Colon (tissue), 2 donors: ENCODE results near the gene CAMTA1.

Experiments used
- FAIRE-seq: peaks from 2 replicates; lab custom pipeline; 2012; peaks lifted over from hg19 to GRCh38; lab: Jason Lieb, UNC
- donor health status: control.
- donor health status: control.

CAMTA1 gene

DNA sequence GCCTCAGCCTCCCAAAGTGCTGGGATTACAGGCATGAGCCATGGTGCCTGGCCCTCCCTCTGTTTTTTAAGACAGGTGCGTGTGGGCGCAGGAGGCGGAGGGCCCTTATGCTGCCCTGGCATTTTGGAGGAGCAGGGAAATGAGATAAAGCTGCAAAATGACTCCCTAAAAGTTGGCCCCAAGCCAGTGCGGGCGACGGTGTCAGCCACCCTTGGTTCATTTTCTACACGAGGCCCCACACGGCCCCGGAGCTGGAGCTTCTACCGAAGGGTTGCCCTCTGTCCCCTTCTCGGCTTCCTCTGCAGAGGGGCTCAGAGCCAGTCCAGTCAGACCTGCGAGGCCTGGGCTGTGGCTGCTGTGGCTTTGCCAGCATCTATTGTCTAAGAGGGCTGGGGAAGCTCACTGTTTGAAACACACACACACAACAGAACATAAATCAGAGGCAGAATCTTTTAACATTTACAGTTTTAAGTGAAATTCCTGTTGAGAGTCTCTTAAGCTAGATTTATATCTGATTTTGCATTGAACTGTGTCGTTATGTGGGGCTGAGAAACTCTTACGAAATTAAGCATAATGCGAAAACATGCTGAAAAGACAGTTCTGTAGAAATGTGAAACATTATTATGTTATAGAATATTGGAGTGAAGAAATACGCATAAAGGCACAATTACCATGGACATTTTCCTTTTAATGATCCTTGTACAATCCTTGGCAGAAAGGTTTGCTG lies 255.9 kb downstream of the CAMTA1 start:
- no peak for FAIRE-seq

DNA sequence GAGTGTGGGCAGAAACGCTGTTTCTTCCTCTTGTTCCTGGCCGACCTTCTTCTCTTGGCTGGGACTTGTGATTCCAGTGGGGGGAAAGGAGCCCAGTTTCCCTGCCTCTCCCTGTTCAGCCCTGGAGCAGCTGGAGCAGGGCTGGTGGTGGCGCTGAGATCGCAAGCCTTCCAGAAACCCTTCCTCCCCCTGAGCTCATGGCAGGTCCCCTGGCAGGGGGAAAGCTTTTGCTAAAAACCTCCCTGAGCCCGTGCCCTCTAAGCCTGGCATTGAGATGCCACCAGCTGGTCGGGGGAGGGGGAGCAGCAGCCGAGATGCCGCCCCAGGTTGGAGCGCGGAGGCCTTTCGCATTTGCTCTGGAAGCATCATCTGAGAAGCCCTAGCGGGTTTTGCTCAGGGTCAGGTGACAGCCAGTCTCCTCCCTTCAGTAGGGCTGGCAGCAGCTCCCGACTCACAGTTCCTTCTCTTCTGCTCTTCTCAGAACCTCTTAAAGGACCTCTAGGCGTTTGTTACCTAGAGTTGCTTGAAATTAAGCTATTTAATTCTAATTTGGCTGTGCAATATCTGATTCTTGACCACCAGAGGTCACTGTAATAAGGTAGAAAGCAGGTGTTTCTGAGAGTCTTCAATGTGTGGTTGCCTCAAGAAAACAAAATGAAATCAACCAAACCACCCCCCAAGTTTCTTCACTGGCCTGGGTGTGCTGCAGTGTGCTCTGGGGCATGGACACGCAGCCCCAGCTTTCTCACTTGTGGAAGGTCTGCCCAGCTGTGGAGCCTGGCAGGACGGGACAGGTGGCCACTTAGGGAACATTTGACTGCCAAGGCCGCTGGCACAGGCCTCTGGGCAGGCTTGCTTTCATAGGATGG lies 257.3 kb downstream of the CAMTA1 start:
- no peak for FAIRE-seq

DNA sequence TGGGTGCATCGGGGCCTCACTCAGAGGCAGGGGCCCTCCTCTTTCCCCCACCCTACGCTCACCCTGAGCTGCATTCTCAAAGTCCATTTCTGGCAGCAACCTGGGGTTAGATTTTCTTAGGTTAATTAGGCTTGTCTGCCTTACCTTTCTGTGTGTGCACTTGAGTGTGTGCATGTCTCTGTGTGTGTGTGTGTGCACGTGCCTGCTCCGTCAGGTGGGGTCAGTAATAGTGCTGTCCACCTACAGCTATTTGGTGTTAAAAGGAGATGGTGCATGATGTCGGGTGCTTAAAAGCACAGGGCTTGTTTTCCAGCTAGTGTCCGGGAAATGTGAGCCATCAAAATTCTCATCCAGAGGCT lies 257.9 kb downstream of the CAMTA1 start:
- no peak for FAIRE-seq

DNA sequence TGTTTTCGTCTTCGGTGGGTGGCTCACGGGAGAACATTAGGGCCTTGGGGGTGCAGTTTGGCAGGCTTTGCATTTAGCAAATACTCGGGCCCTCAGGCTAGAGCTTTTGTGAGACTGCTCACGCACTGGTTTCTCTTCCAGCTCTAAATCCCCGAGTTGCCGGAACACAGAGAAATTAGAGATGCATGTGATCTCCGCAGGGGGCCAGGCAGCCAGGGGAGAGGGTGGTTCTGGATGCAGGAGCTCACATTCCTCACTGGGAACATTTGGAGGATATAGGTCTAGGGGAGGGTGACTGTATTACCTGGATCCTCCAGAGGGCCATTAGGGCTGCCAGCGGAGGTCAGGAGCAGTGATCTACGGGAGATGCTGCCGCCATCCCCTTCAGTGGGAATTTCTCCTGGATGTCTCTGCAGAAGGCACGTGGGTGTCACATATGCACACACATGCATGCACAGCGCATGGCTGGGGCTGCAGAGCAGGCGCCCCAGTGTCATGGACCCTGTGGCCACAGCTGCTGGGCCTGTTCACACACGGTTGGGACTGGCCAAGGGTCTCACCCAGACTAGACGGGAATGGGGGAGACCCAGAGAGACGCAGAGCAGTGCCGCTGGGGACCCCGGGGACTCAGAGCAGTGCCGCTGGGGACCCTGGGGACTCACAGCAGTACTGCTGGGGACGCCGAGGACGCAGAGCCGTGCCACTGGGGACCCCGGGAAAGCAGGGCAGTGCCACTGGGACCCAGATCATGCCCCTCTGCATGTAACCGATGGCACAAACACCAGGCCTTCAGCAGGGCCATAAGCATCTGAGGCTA lies 258.7 kb downstream of the CAMTA1 start:
- no peak for FAIRE-seq

DNA sequence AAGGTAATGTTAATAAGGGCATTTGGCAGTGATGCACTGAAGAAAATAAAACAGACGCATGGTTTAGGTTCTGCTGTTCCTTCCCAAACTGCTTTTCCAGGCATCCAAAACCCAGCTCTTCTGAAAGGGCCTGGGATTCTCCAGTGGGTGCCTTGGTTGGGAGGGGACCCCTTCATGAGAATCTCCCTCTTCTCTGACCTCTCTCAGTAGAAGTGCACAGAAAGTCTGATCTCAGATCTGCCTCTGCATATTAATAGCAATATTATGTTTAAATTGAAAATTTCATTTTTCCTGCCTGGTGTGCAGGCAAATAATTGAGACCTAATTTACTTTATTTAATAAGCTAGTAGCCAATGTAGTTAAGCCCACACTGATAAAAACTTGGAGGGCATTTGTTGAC lies 260.6 kb downstream of the CAMTA1 start:
- no peak for FAIRE-seq

DNA sequence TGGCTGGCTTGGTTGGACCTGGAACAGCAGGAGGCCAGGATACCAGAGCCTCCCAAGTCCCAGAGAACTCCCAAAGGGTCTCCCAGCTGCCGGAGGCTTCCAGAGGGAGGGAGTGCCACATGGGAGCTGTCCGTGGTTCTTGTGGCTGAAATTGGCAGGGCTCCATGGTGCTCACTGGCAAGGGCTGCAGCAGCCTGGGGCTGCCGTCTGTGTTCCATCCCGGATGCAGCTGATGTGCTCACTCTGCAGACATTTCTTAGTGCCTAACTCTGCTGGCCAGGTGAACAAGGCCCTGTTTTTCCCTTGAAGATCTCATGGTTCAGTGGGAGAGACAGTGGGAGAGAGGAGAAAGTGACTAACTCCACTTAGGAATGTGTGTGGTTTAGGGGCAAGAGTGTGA lies 261.1 kb downstream of the CAMTA1 start:
- no peak for FAIRE-seq

DNA sequence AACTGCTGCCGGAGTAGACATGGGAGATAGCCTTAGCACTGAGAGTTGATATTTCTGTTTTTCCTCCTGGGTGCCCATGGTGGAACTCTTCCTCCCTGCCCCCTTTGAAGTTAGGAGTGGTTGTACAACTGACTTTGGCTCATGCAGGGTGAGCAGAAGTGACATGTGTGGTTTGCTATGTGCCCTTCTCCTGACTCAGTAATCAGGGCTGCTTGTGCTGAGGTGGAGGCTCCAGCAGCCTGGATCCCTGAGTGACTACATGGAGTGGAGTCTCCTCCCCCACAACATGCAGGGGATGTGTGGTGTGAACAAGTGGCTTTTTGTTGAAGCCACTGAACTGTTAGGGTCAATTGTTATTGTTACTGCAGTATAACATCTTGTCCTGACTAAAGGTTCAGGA lies 261.6 kb downstream of the CAMTA1 start:
- FAIRE-seq, result no peak

DNA sequence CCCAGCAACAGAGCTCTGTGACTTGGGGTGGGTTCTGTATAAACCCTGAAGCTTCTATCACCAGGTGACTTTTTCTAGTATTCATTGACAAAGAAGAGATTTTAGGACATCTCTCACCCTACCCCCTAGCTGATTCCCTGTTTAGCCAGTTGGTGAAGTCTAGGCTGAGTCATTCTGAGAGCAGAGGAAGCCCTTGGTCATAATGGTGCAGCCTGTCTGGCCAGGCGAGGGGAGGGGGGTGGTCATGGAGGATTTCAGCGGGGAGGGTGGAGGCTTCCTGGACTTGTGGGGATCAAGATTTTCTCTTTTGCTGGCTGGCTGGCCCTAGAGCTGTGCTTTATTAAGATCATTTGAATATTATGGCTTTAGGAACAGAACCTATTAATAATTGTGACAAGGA lies 262.6 kb downstream of the CAMTA1 start:
- FAIRE-seq, result no peak

DNA sequence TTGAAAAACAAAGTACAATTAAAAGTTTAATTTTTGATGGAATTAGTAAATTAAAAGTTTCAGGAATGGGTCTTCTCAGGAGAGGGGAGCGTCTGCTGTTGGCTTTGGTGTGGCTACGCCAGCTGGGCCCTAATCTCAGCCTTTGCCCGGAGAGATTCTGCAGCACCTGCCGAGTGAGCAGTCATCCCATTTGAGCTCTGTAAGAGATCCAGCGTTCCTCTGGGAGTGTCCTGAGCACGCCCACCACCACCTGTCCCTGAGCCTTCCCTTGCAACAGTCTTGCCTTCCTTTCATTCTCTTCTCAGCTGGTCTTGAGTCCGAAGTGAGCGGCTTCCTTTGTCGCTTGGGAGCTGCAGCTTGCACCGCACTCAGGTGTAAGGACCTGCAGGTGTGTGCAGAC lies 263.1 kb downstream of the CAMTA1 start:
- FAIRE-seq, result no peak

DNA sequence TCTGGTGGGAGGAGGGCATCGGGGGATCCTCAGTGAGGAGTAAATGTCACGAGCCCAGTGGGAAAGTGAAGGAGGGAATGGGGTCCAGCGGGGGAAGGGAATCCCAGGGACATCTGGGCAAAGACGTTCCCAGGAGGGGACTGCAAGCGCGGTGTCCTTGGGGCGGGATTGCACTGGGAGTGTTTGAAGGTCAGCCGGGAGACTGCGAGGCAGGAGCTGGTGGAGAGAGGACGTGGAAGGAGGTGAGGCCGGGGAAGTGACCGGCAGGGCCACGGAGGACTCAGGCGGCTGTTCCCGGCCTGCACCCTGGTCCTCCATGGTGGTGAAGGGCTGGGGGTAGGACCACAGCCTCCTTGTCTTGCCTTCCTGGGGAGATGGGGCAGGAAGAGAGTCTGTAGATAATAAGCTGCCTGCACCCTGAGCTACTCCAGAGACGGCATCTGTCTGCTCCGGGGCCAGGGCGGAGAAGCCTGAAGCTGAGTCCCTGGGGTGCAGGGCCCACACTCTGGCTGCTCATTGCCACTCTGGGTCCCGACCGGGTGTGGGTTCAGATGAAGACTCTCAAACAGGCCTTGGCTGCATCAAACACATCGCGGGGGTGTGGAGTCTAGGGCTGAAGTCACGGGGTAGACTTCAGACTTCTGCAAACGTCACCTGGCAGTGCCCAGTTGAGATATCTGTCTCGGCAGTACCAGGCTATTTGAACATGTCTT lies 264.8 kb downstream of the CAMTA1 start:
- FAIRE-seq, result no peak

DNA sequence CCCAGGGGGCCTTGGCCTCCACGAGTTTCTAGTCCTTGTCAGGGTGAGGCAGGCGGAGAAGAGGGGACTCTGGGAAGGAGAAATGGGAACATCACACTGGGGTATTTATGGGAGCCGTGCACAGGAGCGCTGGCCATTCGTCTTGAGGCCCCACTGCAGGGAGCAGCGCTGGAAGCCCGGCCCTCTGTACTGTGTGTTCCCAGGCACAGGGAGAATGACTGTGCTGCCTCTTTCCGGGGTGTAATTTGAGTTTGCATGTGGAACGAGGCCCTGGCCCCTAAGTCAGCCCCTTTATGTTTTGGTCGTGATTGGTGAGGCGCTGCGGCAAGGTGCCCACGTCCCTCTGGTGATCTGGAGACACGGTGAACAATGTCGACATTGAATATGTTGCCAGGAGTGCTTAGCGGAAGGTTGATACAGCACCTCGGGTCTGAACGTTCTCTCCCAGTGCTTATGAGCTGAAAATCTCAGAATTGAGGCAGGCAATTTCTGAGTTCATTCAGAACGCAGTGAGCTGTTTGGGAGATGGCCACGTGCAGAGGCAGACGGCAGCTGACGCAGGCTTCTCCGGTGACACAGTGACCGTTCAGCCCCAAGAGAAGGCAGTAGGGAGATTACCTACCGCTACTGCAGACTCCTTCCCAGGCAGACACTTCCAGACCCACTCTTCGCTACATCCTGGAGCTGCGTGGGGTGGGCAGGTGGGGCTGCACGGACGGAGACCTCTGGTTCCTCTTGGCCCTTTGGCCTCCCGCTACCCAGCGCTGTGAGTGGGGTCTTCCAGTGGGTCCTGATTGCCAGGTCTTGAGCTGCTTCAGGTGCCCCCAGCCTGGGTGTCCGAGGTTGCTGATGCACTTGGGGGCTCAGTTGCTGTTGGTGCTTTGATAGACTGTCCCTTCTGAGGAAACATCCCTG lies 265.8 kb downstream of the CAMTA1 start:
- no peak for FAIRE-seq

DNA sequence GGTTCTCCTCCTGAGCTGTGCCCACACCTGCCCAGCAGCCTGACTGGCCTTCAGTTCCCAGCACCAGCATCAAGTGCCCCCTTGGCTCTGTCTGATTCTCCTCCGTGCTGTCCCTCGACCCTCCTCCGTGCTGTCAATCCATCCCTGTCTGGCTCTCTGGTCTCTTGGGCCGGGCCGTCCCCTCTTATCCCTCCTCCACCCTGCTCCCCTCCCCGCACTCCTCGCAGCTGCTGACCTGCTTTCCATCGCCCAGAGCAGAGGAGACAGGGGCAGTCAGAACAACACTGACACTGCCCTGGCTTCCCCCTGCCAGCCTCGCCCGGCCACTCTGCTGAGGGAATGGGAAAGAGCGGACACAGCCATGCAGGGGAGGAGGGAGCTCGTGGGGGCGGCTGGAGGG lies 267.4 kb downstream of the CAMTA1 start:
- FAIRE-seq, result no peak

DNA sequence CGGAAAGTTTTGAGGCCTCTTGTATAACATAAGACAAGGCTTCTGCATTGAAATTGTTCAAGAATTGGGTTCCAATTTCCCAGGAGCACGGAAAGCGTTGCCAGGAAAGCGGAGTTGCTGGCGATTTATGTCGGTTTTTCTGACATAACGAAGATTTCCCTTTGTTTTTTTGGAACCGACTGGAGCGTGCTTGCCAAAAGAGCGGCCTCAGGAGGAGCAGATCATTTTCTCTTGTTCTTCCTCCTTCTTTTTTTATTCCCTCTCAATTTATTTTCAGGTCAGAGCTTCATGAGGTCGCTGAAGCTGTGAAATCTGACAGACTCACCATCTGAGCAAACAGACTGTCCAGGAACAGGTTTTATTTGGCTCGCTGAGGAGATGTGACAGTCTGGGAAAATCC lies 275.5 kb downstream of the CAMTA1 start:
- FAIRE-seq, result no peak

DNA sequence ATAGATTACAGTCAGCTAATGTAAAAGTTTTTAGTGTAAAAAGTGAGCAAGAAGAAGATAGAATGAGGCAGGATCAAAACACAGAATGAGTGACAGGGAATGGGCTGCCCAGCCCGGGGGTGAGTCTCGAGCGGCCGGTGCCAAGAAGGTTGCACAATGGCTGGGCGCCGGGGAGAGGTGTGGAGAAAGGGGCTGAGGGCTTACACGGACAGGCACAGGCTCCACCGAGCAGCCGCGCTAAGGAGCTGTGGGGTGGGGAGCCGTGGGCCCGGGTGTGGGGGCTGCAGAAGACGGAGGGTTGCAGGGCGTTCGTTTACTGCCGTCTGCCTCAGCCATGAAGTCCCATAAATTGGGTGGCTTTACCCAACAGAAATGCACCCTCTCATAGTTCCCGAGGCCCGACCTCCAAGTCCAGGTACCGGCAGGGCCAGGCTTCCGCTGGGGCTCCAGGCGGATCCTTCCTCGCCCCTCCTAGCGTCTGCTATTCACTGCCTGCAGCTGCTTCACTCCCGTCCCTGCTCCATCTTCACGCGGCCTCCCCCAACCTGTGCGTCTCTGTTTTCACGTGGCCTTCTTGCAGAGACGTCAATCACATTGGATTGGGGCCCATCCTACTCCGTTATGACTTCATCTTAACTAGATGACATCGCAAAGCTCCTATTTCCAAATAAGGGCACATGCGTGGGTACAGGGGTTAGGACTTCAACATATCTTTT lies 277.2 kb downstream of the CAMTA1 start:
- FAIRE-seq, result no peak

DNA sequence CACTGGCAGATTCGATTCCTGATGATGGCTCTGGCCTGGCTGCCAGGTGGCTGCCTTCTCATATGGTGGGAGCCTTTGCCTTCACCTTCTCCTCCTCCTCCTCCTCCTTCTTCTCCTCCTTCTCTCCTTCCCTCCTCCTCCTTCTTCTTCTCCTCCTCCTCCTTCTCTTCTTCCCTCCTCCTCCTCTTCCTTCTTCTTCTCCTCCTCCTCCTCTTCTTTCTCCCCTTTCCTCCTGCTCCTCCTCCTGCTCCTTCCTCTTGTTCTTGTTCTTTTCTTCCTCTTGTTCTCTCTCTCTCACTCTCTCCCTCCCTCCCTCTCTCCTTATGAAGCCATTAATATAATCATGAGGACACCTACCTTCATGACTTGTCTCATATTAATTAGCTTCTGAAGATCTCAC lies 278.7 kb downstream of the CAMTA1 start:
- FAIRE-seq, result no peak

DNA sequence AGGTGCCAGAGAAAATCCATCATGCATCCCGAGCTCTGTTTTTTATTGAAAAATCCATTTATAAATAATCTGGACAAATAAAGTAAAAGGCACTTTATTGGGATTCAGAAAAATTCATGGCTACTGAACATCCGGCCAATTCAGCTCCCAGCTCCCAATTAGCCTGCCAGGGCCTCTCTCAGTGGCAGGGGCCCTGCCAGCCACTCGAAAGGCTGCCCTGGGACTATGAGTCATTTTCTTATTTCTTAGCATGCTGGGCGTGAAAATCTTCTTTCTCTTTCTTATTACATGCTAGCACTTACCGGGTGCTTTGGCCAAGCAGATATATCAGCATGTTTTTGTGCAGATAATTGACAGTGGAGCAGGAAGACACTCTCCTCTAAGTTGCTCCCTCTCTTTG lies 283.3 kb downstream of the CAMTA1 start:
- no peak for FAIRE-seq

DNA sequence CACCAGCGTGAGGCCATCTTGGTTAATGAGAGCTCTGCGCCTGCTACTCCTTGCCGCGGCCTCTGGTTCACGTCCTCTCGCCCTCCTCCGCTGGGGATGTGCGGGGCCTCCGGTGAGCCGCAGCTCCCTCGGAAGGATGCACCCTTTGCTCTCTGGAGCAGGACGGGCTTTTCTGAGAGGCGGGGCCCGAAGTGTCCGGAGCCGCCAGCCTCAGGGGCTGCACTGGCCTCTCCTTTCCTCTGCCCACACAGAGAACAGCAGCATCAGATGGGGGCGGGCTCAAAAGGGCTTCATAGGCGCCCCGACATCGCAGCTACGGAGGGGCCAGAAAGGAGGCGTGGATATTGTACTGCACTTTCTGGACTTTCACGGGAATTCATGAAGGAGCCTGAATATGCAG lies 284.7 kb downstream of the CAMTA1 start:
- no peak for FAIRE-seq

DNA sequence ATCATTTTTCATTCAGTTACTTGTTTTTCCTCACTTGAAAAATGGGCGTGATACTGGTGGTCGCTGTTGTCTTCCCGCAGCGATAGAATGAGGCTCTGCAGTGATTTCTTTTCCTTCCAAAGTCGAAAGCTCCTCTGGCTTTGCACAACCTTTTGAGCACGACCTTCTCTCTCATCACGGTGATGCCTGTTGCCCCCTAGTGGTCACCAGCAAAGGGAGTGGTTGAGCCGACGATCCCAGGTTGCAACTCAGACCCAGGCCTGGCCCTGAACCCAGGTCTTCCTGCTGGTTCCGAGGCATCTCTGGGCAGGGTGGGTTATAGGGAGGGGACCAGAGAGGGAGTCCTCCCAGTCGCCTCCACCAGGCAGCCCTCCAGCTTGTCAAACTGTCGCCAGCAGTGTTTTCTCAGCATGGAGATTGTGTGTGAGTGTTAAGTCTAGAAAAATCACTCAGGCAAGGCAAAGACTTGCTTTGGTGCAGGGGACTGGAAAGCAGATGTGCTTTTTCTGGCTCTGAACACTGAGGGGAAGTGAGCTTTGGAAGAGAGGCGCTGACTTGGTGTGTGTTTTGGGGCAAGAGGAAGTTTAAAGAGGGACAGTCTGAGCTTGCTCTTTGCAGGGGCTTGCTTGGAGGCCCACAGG lies 285.3 kb downstream of the CAMTA1 start:
- FAIRE-seq, result no peak

DNA sequence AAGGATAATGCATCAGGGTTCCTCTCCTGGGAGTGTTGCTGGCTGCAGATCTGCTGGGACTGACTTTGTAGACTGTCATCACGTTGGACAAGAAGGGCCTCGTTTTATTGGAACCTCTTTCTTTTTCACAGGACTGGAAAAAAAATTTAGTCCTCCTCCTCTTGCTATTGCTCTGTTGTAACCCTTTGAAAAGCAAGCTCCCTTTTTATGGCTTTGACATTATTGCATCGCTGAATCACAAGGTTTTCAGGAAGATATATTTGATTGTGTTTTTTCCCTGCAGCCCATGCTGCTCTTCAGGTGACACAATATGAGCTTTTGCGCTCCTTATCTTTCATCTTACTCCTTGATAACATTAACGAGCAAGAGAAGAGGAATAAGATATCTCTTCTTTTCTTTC lies 290.9 kb downstream of the CAMTA1 start:
- FAIRE-seq, result no peak

DNA sequence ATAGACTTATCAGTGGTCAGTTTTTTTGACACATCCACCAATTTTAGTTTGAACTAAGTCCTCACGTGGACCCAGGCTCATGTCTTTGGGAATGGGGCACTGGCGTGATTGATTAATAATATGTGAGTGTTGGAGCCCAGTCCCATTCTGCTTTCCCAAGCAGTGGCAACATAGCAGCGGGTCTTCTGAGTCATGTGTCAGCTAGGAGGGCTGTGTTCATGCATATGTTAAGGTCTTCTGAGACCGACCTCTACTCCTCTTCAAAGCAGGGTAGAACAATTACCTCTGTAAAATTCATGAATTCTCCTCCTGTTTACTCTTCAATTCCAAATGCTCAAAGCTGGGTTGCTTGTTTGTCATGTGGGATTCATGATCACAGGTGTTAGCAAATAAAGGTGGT lies 291.3 kb downstream of the CAMTA1 start:
- no peak for FAIRE-seq
